Choroid plexus epithelial cell (primary cell): ENCODE data around the gene CD83.
A peak's percentile ranks its signal among the peaks of the same experiment; 100 is the strongest.
"Not testable (repeated sequence)": the region's sequence is repeated elsewhere in the genome, so short reads cannot be mapped to it uniquely, and the experiment has no call there.

Experiments
- DNase-seq: peaks from one replicate; pipeline ENCODE4 v3.0.0-alpha.2; 2010; ENCODE audit warnings: low read depth
- H3K4me3 ChIP-seq: 2 replicates; pipeline ENCODE4 v1.5.1; 2011; ENCODE audit warnings: low read depth, mild to moderate bottlenecking, control low read depth, low read length, moderate library complexity
- CTCF ChIP-seq: conservative IDR thresholded peaks from 2 replicates; pipeline ENCODE4 v1.5.1; 2011; ENCODE audit warnings: low read depth, mild to moderate bottlenecking, control low read depth, inconsistent platforms, low read length, moderate library complexity

The CD83 gene

DNA sequence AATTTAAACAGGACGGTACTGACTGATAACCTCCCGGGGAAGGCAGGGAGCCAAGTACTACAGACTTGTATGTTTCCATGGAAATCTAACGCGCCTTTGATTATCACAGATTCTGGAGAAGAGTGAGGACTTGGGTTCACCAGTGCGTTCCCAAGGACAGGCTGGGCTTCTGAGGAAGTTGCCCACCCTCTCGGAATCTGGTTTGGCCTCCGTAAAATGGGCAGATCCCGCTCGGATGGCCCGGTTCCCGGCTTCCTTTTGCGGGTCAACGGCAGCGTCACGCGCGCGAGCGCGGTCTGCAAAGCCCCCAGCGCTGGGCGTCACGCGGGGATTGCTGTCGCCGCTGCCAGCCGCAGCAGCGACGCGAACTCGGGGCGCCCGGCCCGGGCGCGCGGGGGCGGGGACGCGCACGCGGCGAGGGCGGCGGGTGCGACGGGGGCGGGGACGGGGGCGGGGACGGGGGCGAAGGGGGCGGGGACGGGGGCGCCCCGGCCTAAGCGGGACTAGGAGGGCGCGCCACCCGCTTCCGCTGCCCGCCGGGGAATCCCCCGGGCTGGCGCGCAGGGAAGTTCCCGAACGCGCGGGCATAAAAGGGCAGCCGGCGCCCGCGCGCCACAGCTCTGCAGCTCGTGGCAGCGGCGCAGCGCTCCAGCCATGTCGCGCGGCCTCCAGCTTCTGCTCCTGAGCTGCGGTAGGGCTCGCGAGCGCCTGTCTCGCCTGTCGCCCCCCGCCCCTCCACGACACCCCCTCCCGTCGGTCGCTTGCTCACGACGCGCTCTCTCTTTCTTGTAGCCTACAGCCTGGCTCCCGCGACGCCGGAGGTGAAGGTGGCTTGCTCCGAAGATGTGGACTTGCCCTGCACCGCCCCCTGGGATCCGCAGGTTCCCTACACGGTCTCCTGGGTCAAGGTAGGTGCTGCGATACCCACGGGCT is at the start of gene CD83:
CD83 (plus strand) TSS at position 615 of the 933 bp plus-strand sequence; CDS start at position 655, 40 bp downstream.
- peak; percentile 14 for TF ChIP-seq CTCF
- H3K4me3 ChIP-seq: peak within 1 kb of the TSS; percentile 70
- DNase-seq: peak; percentile 42

GRCh38 chr6:14068133-14068532 is 49.4 kb upstream of the CD83 start:
- peak; percentile 88 for DNase-seq

DNA sequence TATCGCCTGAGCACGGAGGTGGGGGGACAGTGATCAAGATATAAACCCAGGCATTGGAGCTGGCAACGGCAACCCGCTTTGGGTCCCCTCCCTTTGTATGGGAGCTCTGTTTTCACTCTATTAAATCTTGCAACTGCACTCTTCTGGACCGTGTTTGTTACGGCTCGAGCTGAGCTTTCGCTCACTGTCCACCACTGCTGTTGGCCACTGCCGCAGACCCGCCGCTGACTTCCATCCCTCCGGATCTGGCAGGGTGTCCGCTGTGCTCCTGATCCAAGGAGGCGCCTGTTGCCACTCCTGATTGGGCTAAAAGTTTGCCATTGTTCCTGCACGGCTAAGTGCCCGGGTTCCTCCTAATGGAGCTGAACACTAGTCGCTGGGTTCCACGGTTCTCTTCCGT is 48.9 kb upstream of the CD83 start:
- TF ChIP-seq CTCF: no peak
- H3K4me3 ChIP-seq: no peak overlapping the region
- no peak for DNase-seq

More at GRCh38 chr6:14068133-14068532, 49.4 kb upstream of the CD83 start:
- H3K4me3 ChIP-seq: no peak overlapping the region
- TF ChIP-seq CTCF: no peak

DNA sequence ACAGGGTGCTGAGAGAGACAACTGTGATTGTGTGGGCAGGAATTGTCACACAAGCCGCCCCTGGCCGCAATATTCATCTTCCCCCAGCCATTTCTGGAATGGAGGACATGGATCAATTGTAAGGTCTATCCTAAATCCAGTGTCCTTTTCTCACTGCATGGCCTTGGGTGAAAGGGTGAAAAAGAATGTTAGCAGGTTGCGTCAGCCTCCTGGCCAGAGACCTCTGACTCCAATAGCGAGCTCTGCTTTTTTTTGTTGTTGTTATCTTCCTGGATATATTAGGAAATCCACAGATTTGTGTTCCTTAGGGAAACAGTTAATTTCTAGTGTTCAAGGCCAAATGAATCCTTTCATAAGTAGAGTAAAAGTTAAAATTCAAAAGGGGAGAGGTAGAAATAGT is 47.1 kb upstream of the CD83 start:
- TF ChIP-seq CTCF: no peak
- no peak for DNase-seq
- no peak overlapping the region for H3K4me3 ChIP-seq

GRCh38 chr6:14072084-14072483 is 45.5 kb upstream of the CD83 start:
- peak; percentile 26 for DNase-seq
- TF ChIP-seq CTCF: no peak
- no peak overlapping the region for H3K4me3 ChIP-seq

DNA sequence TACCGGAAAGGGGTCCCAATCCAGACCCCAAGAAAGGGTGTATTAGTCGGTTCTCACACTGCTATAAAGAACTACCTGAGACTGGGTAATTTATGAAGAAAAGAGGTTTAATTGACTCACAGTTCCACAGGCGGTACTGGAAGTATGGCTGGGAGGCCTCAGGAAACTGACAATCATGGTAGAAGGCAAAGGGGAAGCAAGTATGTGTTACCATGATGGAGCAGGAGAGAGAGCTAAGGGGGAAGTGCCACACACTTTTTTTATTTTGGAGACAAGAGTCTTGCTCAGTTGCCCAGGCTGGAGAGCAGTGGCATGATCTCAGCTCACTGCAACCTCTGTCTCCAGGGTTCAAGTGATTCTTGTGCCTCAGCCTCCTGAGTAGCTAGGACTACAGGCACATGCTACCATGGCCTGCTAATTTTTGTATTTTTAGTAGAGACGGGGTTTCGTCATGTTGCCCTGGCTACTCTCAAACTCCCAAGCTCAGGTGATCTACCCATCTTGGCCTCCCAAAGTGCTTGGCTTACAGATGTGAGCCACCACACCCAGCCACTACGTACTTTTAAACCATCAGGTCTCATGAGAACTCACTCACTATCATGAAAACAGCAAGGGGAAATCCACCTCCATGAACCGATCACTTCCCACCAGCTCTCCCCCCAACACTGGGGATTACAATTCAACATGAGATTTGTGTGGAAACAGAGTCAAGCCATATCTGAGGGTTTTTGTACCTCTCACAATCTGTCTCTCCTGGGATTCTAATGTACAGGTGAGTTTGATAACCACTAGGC is 43.8 kb upstream of the CD83 start:
- not testable (repeated sequence) for H3K4me3 ChIP-seq, DNase-seq

- no peak for TF ChIP-seq CTCF
- peak overlapping the region; percentile 49 for H3K4me3 ChIP-seq
- DNase-seq: no peak
Observed at GRCh38 chr6:14074476-14075094, 43.0 kb upstream of the CD83 start.
